HUES48 (cell line): ENCODE measurements around the gene RAB24.

Source experiments
- H3K27ac ChIP-seq: one replicate; pipeline ENCODE4 v1.7.0; 2013; ENCODE audit warnings: low read depth, low read length, inconsistent platforms
- H3K27me3 ChIP-seq: 2 replicates; pipeline ENCODE4 v1.6.1; 2013; ENCODE audit warnings: mild to moderate bottlenecking, low read length; ENCODE audit not compliant: control insufficient read depth, insufficient read depth
- H3K36me3 ChIP-seq: 2 replicates; pipeline ENCODE4 v1.6.1; 2013; ENCODE audit warnings: low read length; ENCODE audit not compliant: control insufficient read depth, insufficient read depth
- H3K4me1 ChIP-seq: 2 replicates; pipeline ENCODE4 v1.6.1; 2013; ENCODE audit warnings: mild to moderate bottlenecking, low read length; ENCODE audit not compliant: control insufficient read depth, insufficient read depth
- H3K4me3 ChIP-seq: 2 replicates; pipeline ENCODE4 v1.5.1; 2013; ENCODE audit warnings: mild to moderate bottlenecking, low read depth, low read length
- H3K9ac ChIP-seq: 2 replicates; pipeline ENCODE4 v1.6.1; 2013; ENCODE audit warnings: mild to moderate bottlenecking, low read depth, low read length, moderate library complexity
- H3K9me3 ChIP-seq: 2 replicates; pipeline ENCODE4 v1.6.1; 2013; ENCODE audit warnings: low read length; ENCODE audit not compliant: control insufficient read depth, insufficient read depth

RAB24 gene

GRCh38 chr5:177303121-177303924, at the start of gene RAB24, which contains the start of gene PRELID1:
Gene RAB24 (minus strand): TSS chr5:177303719. CDS start chr5:177303288, 431 bp downstream.
Gene PRELID1 (plus strand): TSS chr5:177303799. CDS start chr5:177303986, 187 bp downstream.
- Histone ChIP-seq H3K27ac (peak within 1 kb of the TSS; percentile 76), H3K27me3 (no peaks in the 10 kb centered on the region), H3K9ac (peak within 1 kb of the TSS; percentile 82), H3K4me3 (peak within 1 kb of the TSS; percentile 96), H3K36me3 (peaks cover 36% of the 10 kb centered on the region), H3K4me1 (0 out of 2 replicates have a peak, but pooled peaks cover 2% of the 10 kb centered on the region), H3K9me3 (no peaks in the 10 kb centered on the region)

- Histone ChIP-seq H3K36me3 (peaks cover 8% of the 10 kb centered on the region), H3K9me3 (no peaks in the 10 kb centered on the region), H3K27ac (no peak overlapping the region), H3K9ac (no peak overlapping the region), H3K4me3 (no peak overlapping the region), H3K27me3 (no peaks in the 10 kb centered on the region), H3K4me1 (peaks cover 6% of the 10 kb centered on the region; the same call in 1 of the 2 replicates)
Measured at GRCh38 chr5:177353093-177353492, 49.6 kb upstream of the RAB24 start.

GRCh38 chr5:177351392-177352329, 48.1 kb upstream of the RAB24 start, which contains the start of gene LMAN2:
Gene LMAN2 (minus strand): TSS chr5:177351668. CDS start chr5:177351647, 21 bp downstream.
- H3K27ac ChIP-seq = peak within 1 kb of the TSS; percentile 99
- H3K27me3 ChIP-seq = no peaks in the 10 kb centered on the region
- H3K9me3 ChIP-seq = no peaks in the 10 kb centered on the region
- peak within 1 kb of the TSS; percentile 84 for H3K4me3 ChIP-seq
- H3K9ac ChIP-seq = peak within 1 kb of the TSS; percentile 96
- peaks cover 22% of the 10 kb centered on the region for H3K36me3 ChIP-seq
- peaks cover 6% of the 10 kb centered on the region; the same call in 1 of the 2 replicates for H3K4me1 ChIP-seq

GRCh38 chr5:177350776-177351391, 47.4 kb upstream of the RAB24 start:
- Histone ChIP-seq H3K9me3 (no peaks in the 10 kb centered on the region), H3K27me3 (no peaks in the 10 kb centered on the region), H3K4me1 (peaks cover 6% of the 10 kb centered on the region; the same call in 1 of the 2 replicates), H3K9ac (peak overlapping the region; percentile 96), H3K27ac (peak overlapping the region; percentile 99), H3K36me3 (peaks cover 26% of the 10 kb centered on the region), H3K4me3 (peak overlapping the region; percentile 84)

GRCh38 chr5:177349762-177350161, 46.2 kb upstream of the RAB24 start:
- Histone ChIP-seq H3K9me3 (no peaks in the 10 kb centered on the region), H3K27ac (no peak overlapping the region), H3K27me3 (no peaks in the 10 kb centered on the region), H3K4me3 (no peak overlapping the region; the same call in 1 of the 2 replicates), H3K9ac (no peak overlapping the region), H3K4me1 (peaks cover 6% of the 10 kb centered on the region; the same call in 1 of the 2 replicates), H3K36me3 (peaks cover 26% of the 10 kb centered on the region)

- H3K27ac ChIP-seq = no peak overlapping the region
- H3K36me3 ChIP-seq = peaks cover 26% of the 10 kb centered on the region
- no peak overlapping the region for H3K4me3 ChIP-seq
- no peak overlapping the region for H3K9ac ChIP-seq
- no peaks in the 10 kb centered on the region for H3K9me3 ChIP-seq
- H3K4me1 ChIP-seq = peaks cover 6% of the 10 kb centered on the region; the same call in 1 of the 2 replicates
- H3K27me3 ChIP-seq = no peaks in the 10 kb centered on the region
Measured at GRCh38 chr5:177349362-177349647, 45.8 kb upstream of the RAB24 start.

- peaks cover 31% of the 10 kb centered on the region for H3K36me3 ChIP-seq
- H3K9ac ChIP-seq = no peak overlapping the region
- H3K9me3 ChIP-seq = no peaks in the 10 kb centered on the region
- peaks cover 6% of the 10 kb centered on the region; the same call in 1 of the 2 replicates for H3K4me1 ChIP-seq
- no peak overlapping the region for H3K4me3 ChIP-seq
- H3K27ac ChIP-seq = no peak overlapping the region
- no peaks in the 10 kb centered on the region for H3K27me3 ChIP-seq
Measured at GRCh38 chr5:177347699-177348098, 44.2 kb upstream of the RAB24 start.

GRCh38 chr5:177346820-177347219, 43.3 kb upstream of the RAB24 start:
- Histone ChIP-seq H3K27me3 (no peaks in the 10 kb centered on the region), H3K27ac (no peak overlapping the region), H3K4me1 (peaks cover 6% of the 10 kb centered on the region; the same call in 1 of the 2 replicates), H3K4me3 (no peak overlapping the region), H3K9me3 (no peaks in the 10 kb centered on the region), H3K9ac (no peak overlapping the region), H3K36me3 (peaks cover 33% of the 10 kb centered on the region)

GRCh38 chr5:177344891-177345290, 41.4 kb upstream of the RAB24 start:
- no peaks in the 10 kb centered on the region for H3K4me1 ChIP-seq
- H3K27ac ChIP-seq = no peak overlapping the region
- H3K9ac ChIP-seq = no peak overlapping the region
- H3K9me3 ChIP-seq = no peaks in the 10 kb centered on the region
- no peak overlapping the region for H3K4me3 ChIP-seq
- H3K27me3 ChIP-seq = no peaks in the 10 kb centered on the region
- peaks cover 40% of the 10 kb centered on the region for H3K36me3 ChIP-seq

- H3K9ac ChIP-seq = no peak overlapping the region
- H3K27me3 ChIP-seq = no peaks in the 10 kb centered on the region
- H3K4me1 ChIP-seq = no peaks in the 10 kb centered on the region
- no peaks in the 10 kb centered on the region for H3K9me3 ChIP-seq
- H3K4me3 ChIP-seq = no peak overlapping the region
- H3K27ac ChIP-seq = no peak overlapping the region
- H3K36me3 ChIP-seq = peaks cover 40% of the 10 kb centered on the region
Measured at GRCh38 chr5:177343777-177344176, 40.3 kb upstream of the RAB24 start.
